K562 (cell line): Measurements from ENCODE around the gene TRMT1. TPM values are rescaled to one million over a fixed set of nuclear protein-coding genes. Genes with fewer than 3 reads are reported as not detected.

Experiments
- CBX8 ChIP-seq: fragments of 200-600 bp; sonication (generic); IDR thresholded peaks from 2 replicates; pipeline ENCODE4 v1.6.1; 2012; ENCODE audit warnings: borderline replicate concordance, mixed run types, low read depth, mild to moderate bottlenecking, moderate library complexity, mixed read lengths, low read length, control low read depth, inconsistent platforms; ENCODE audit not compliant: poor library complexity, severe bottlenecking; ENCODE audit errors: extremely low read depth
- CTBP1 ChIP-seq: fragments of 450-650 bp; IDR thresholded peaks from 2 replicates; pipeline ENCODE4 v1.6.1; 2016; ENCODE audit warnings: borderline replicate concordance
- ELK3 ChIP-seq: fragments of 450-650 bp; formaldehyde crosslinking; IDR thresholded peaks from 2 replicates; pipeline ENCODE4 v1.4.0; 2020; ENCODE audit warnings: mild to moderate bottlenecking
- FOXJ2 ChIP-seq: fragments of 200-800 bp; sonication (Bioruptor generic); IDR thresholded peaks from 2 replicates; pipeline ENCODE4 v1.6.1; 2016; ENCODE audit warnings: missing genetic modification characterization, missing compliant biosample characterization
- KLF6 ChIP-seq: fragments of 250-450 bp; sonication (Bioruptor Pico); IDR thresholded peaks from 2 replicates; pipeline ENCODE4 v1.4.0; 2020; ENCODE audit warnings: mild to moderate bottlenecking, moderate library complexity, borderline replicate concordance
- MIER1 ChIP-seq: fragments of 450-650 bp; IDR thresholded peaks from 2 replicates; pipeline ENCODE4 v1.6.1; 2016; ENCODE audit warnings: antibody characterized with exemption, mild to moderate bottlenecking, low read depth
- NEUROD1 ChIP-seq: fragments of 150-350 bp; IDR thresholded peaks from 2 replicates; pipeline ENCODE4 v1.6.1; 2014; ENCODE audit warnings: borderline replicate concordance, low read length, low read depth; ENCODE audit not compliant: partially characterized antibody
- NFATC3 ChIP-seq: fragments of 450-650 bp; IDR thresholded peaks from 2 replicates; pipeline ENCODE4 v1.6.1; 2017; ENCODE audit warnings: mild to moderate bottlenecking
- NFXL1 ChIP-seq: fragments of 450-650 bp; formaldehyde crosslinking; IDR thresholded peaks from 2 replicates; pipeline ENCODE4 v1.4.0; 2021; ENCODE audit warnings: mild to moderate bottlenecking
- POU5F1 ChIP-seq: fragments of 150-350 bp; IDR thresholded peaks from 2 replicates; pipeline ENCODE4 v1.6.1; 2014; ENCODE audit warnings: borderline replicate concordance, low read length, low read depth, mild to moderate bottlenecking; ENCODE audit not compliant: partially characterized antibody
- RBM25 ChIP-seq: fragments of 200-400 bp; formaldehyde crosslinking; IDR thresholded peaks from 2 replicates; pipeline ENCODE4 v1.6.1; 2018; ENCODE audit warnings: low read length, low read depth, moderate library complexity; ENCODE audit not compliant: severe bottlenecking
- RFX7 ChIP-seq: fragments of 250-450 bp; sonication (Bioruptor Pico); IDR thresholded peaks from 2 replicates; pipeline ENCODE4 v1.5.1; 2021; ENCODE audit warnings: mild to moderate bottlenecking
- SIRT6 ChIP-seq: IDR thresholded peaks from one replicate; pipeline ENCODE4 v1.6.1; 2012; ENCODE audit warnings: low read depth, mild to moderate bottlenecking, control low read depth, inconsistent platforms, low read length, moderate library complexity
- TEAD1 ChIP-seq, 2 experiments: fragments of 450-650 bp in 1 of 2; sonication (generic) in 1 of 2; formaldehyde crosslinking; IDR thresholded peaks; 2 replicates each; pipeline versions ENCODE4 v1.4.0 to v1.8.0; 2020 to 2022; ENCODE audit warnings: mild to moderate bottlenecking in 2 of 2, missing genetic modification reagents in 1 of 2
- USF1 ChIP-seq: sonication (generic); formaldehyde crosslinking; IDR thresholded peaks from 2 replicates; pipeline ENCODE4 v1.9.0; 2022; ENCODE audit warnings: mild to moderate bottlenecking, missing genetic modification reagents
- ZNF134 ChIP-seq: fragments of 250-450 bp; sonication (Bioruptor Pico); conservative IDR thresholded peaks from 2 replicates; pipeline ENCODE4 v1.4.0; 2020
- ZNF165 ChIP-seq: fragments of 250-450 bp; sonication (Bioruptor Pico); IDR thresholded peaks from 2 replicates; pipeline ENCODE4 v1.4.0; 2020; ENCODE audit warnings: borderline replicate concordance
- ZNF644 ChIP-seq: fragments of 200-800 bp; sonication (Bioruptor generic); IDR thresholded peaks from 2 replicates; pipeline ENCODE4 v1.6.1; 2016; ENCODE audit warnings: low read depth, missing genetic modification characterization, missing compliant biosample characterization
- polyA plus RNA-seq, 8 experiments: library from polyadenylated mRNA; depleted of rRNA in 4 of 8; stranded (reverse) in 5 of 8; unstranded in 3 of 8; fragments of >200 nt; fragmentation: Nextera tagmentation in 2 of 8; fragmentation: Illumina TruSeq in 1 of 8; extraction: Ambion mirVana in 2 of 8; extraction: Trizol in 1 of 8; gene quantifications; 2 replicates each; pipeline versions ENCODE4 v1.2.1 to v1.2.3, GENCODE V29; 2011 to 2014; ENCODE audit warnings: inconsistent platforms in 1 of 8, missing spikeins in 1 of 8
- total RNA-seq, 7 experiments: library from RNA; depleted of rRNA in 6 of 7; stranded (reverse); fragments of >200 nt in 6 of 7; fragmentation: Illumina TruSeq in 2 of 7; extraction: Trizol in 2 of 7; gene quantifications; 2 replicates each; pipeline versions ENCODE4 v1.2.1 to v1.2.3, GENCODE V29; 2011 to 2021; ENCODE audit warnings: low replicate concordance in 1 of 7
- TF ChIP-seq, protein P1 (sequence below): fragments of 250-450 bp; sonication (Bioruptor Pico); IDR thresholded peaks from 2 replicates; pipeline ENCODE4 v1.8.0; 2021; ENCODE audit warnings: moderate library complexity, mild to moderate bottlenecking, inconsistent platforms
- TF ChIP-seq, protein P2 (sequence below), 2 experiments: IDR thresholded peaks; 2 replicates each; pipeline ENCODE4 v1.6.1; 2012; ENCODE audit warnings: improper control_type of control experiment in 2 of 2, low read depth in 2 of 2, low read length in 2 of 2, borderline replicate concordance in 1 of 2
- TF ChIP-seq, protein P3 (sequence below): fragments of 450-650 bp; IDR thresholded peaks from one replicate; pipeline ENCODE4 v1.6.1; 2018; ENCODE audit warnings: mild to moderate bottlenecking, moderate library complexity; ENCODE audit not compliant: partially characterized antibody

Gene TRMT1
- total and polyA plus RNA-seq, 9 of the 15 experiments (the other 6 are each of a cell fraction or from before 2014, with no cell fraction given) = 5.8 to 158 (median 54.3) TPM

DNA sequence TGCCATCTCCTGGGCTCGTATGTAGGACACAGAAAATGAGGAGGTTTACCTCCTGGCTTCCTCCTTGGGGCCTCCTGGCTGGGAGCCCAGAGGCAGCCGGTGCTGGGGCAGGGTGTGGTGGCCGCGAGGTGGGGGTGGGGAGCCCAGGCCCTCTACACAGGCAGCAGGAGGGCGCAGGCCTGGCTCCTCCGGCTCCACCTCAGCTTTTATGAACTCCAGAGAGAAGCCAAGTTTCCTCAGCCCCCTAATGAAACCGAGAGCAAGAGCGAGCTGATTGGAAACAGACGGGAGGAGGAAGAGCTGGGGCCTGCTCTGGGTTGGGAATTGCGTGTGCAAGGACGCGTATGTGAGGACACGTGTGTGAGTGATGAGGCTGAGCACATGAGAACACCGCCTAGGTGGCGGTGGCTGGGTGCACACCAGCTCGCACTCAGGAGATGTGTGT lies 37.0 kb downstream of the TRMT1 start (continued):
- TF ChIP-seq SIRT6 = no peak
- TF ChIP-seq MIER1 = no peak
- TF ChIP-seq, protein P1, sequence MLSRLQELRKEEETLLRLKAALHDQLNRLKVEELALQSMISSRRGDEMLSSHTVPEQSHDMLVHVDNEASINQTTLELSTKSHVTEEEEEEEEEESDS (CRISPR knock-in tag) = no peak
- TF ChIP-seq, protein P2, sequence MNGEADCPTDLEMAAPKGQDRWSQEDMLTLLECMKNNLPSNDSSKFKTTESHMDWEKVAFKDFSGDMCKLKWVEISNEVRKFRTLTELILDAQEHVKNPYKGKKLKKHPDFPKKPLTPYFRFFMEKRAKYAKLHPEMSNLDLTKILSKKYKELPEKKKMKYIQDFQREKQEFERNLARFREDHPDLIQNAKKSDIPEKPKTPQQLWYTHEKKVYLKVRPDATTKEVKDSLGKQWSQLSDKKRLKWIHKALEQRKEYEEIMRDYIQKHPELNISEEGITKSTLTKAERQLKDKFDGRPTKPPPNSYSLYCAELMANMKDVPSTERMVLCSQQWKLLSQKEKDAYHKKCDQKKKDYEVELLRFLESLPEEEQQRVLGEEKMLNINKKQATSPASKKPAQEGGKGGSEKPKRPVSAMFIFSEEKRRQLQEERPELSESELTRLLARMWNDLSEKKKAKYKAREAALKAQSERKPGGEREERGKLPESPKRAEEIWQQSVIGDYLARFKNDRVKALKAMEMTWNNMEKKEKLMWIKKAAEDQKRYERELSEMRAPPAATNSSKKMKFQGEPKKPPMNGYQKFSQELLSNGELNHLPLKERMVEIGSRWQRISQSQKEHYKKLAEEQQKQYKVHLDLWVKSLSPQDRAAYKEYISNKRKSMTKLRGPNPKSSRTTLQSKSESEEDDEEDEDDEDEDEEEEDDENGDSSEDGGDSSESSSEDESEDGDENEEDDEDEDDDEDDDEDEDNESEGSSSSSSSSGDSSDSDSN (IDR thresholded peaks at IDR 0.05; ENCODE audit: borderline replicate concordance in 1 of 2, low read depth in 2 of 2, low read length in 2 of 2) = peak; percentile 39 to 54; a peak in 1 of 4 replicates
- no peak for TF ChIP-seq POU5F1
- no peak for TF ChIP-seq CBX8
- no peak for TF ChIP-seq NFATC3
- TF ChIP-seq NFXL1 = no peak
- TF ChIP-seq KLF6 (CRISPR knock-in tag) = no peak
- TF ChIP-seq RFX7 (CRISPR knock-in tag) = no peak
- peak; percentile 81; the same call in 1 of the 2 replicates for TF ChIP-seq CTBP1
- TF ChIP-seq, protein P3, sequence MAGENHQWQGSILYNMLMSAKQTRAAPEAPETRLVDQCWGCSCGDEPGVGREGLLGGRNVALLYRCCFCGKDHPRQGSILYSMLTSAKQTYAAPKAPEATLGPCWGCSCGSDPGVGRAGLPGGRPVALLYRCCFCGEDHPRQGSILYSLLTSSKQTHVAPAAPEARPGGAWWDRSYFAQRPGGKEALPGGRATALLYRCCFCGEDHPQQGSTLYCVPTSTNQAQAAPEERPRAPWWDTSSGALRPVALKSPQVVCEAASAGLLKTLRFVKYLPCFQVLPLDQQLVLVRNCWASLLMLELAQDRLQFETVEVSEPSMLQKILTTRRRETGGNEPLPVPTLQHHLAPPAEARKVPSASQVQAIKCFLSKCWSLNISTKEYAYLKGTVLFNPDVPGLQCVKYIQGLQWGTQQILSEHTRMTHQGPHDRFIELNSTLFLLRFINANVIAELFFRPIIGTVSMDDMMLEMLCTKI = no peak
- TF ChIP-seq ELK3 (CRISPR knock-in tag) = no peak
- no peak for TF ChIP-seq ZNF134 (CRISPR knock-in tag)
- TF ChIP-seq TEAD1 (CRISPR knock-in tag; IDR thresholded peaks at IDR 0.05) = no peak
- TF ChIP-seq FOXJ2 (tag) = peak; percentile 37; the same call in 1 of the 2 replicates
- no peak for TF ChIP-seq USF1 (CRISPR knock-in tag)
- TF ChIP-seq RBM25 = no peak
- peak; percentile 53; the same call in 1 of the 2 replicates for TF ChIP-seq ZNF644 (tag)
- TF ChIP-seq NEUROD1 = no peak
- peak; percentile 88 for TF ChIP-seq ZNF165 (CRISPR knock-in tag)
